GM19025 (cell line): Measurements from ENCODE around the gene TMUB1.
A peak's percentile ranks its signal among the peaks of the same experiment; 100 is the strongest.

Experiments used
- ATAC-seq: cut with Tn5 transposase; IDR thresholded peaks from one replicate; pipeline ENCODE4 v1.9.1; 2021; ENCODE audit warnings: mild to moderate bottlenecking, low read depth, moderate library complexity; ENCODE audit not compliant: unreplicated experiment

The TMUB1 gene

GRCh38 chr7:151121380-151122170, 38.3 kb upstream of the TMUB1 start:
- no peak for ATAC-seq

GRCh38 chr7:151120896-151121295, 37.6 kb upstream of the TMUB1 start:
- ATAC-seq, result no peak

GRCh38 chr7:151119902-151120301, 36.6 kb upstream of the TMUB1 start:
- no peak for ATAC-seq

GRCh38 chr7:151119055-151119415, 35.7 kb upstream of the TMUB1 start:
- no peak for ATAC-seq

GRCh38 chr7:151118108-151119054, 35.1 kb upstream of the TMUB1 start:
- ATAC-seq, result no peak

- no peak for ATAC-seq
Measured at GRCh38 chr7:151117565-151117964, 34.3 kb upstream of the TMUB1 start.

- no peak for ATAC-seq
Measured at GRCh38 chr7:151116603-151117440, 33.5 kb upstream of the TMUB1 start.

GRCh38 chr7:151115836-151116418, 32.6 kb upstream of the TMUB1 start:
- no peak for ATAC-seq

- no peak for ATAC-seq
Measured at GRCh38 chr7:151115121-151115835, 32.0 kb upstream of the TMUB1 start.

GRCh38 chr7:151114151-151115090, 31.1 kb upstream of the TMUB1 start:
- ATAC-seq, result no peak

GRCh38 chr7:151113344-151114150, 30.3 kb upstream of the TMUB1 start:
- ATAC-seq, result no peak

GRCh38 chr7:151110941-151111645, 27.8 kb upstream of the TMUB1 start:
- peak; percentile 75 for ATAC-seq

- ATAC-seq, result no peak
Measured at GRCh38 chr7:151110236-151110940, 27.1 kb upstream of the TMUB1 start.

GRCh38 chr7:151109094-151110048, 26.1 kb upstream of the TMUB1 start:
- ATAC-seq, result no peak

GRCh38 chr7:151107882-151108281, 24.6 kb upstream of the TMUB1 start:
- no peak for ATAC-seq
